ENCODE measurements around the gene DEK.
"Not testable (repeated sequence)": the region's sequence is repeated elsewhere in the genome, so short reads cannot be mapped to it uniquely, and the experiment has no call there.

DEK gene
- total RNA-seq = 151 to 357 (median 224) reads per million in 9 experiments

- peaks cover 33% of the 10 kb centered on the region for H3K36me3 Mint-ChIP-seq (ENCODE audit: insufficient read depth)
- DNase-seq (peak; percentile 73 to 75 (median 74)), ATAC-seq (replicated peaks) (peak; percentile 72)
- H3K27ac Mint-ChIP-seq = peak within 1 kb of the TSS; percentile 93 to 98
- no peaks in the 10 kb centered on the region for H3K9me3 Mint-ChIP-seq
- peak within 1 kb of the TSS; percentile 91 to 96 for H3K4me3 Mint-ChIP-seq
- no peaks in the 10 kb centered on the region for H3K27me3 Mint-ChIP-seq
- peaks cover 36 to 40% of the 10 kb centered on the region in 2 donors for H3K4me1 Mint-ChIP-seq (ENCODE audit: low read depth in 2 of 2)
Observed at GRCh38 chr6:18264219-18264922, at the start of gene DEK. TSS of gene DEK (minus strand) at chr6:18264530. CDS start at chr6:18263987, 543 bp downstream.

GRCh38 chr6:18312368-18312767 is 48.0 kb upstream of the DEK start:
- Mint-ChIP-seq H3K4me1 (ENCODE audit: low read depth in 2 of 2) (no peaks in the 10 kb centered on the region), H3K4me3 (no peak overlapping the region), H3K36me3 (ENCODE audit: insufficient read depth) (no peaks in the 10 kb centered on the region), H3K27ac (no peak overlapping the region), H3K27me3 (peaks cover 16 to 35% of the 10 kb centered on the region in 2 donors), H3K9me3 (no peaks in the 10 kb centered on the region)
- ATAC-seq (replicated peaks) = no peak
- no peak for DNase-seq

GRCh38 chr6:18310010-18310409 is 45.7 kb upstream of the DEK start:
- not testable (repeated sequence) for DNase-seq; H3K27ac Mint-ChIP-seq; H3K36me3 Mint-ChIP-seq (ENCODE audit: insufficient read depth); ATAC-seq (replicated peaks); H3K4me3 Mint-ChIP-seq; H3K9me3 Mint-ChIP-seq; H3K4me1 Mint-ChIP-seq (ENCODE audit: low read depth in 2 of 2)
- peaks cover 16 to 35% of the 10 kb centered on the region in 2 donors for H3K27me3 Mint-ChIP-seq

GRCh38 chr6:18309046-18309445 is 44.7 kb upstream of the DEK start:
- ATAC-seq (replicated peaks) = no peak
- no peak overlapping the region for H3K27ac Mint-ChIP-seq

GRCh38 chr6:18308070-18308735 is 43.9 kb upstream of the DEK start:
- no peak for ATAC-seq (replicated peaks)
- no peak overlapping the region for H3K27ac Mint-ChIP-seq
- DNase-seq = no peak
- H3K9me3 Mint-ChIP-seq = no peaks in the 10 kb centered on the region
- H3K4me3 Mint-ChIP-seq = no peak overlapping the region
- H3K27me3 Mint-ChIP-seq = peaks cover 12 to 28% of the 10 kb centered on the region in 2 donors
- no peaks in the 10 kb centered on the region for H3K36me3 Mint-ChIP-seq (ENCODE audit: insufficient read depth)
- H3K4me1 Mint-ChIP-seq (ENCODE audit: low read depth in 2 of 2) = no peaks in the 10 kb centered on the region

More at GRCh38 chr6:18309046-18309445, 44.7 kb upstream of the DEK start:
- no peak for DNase-seq
- Mint-ChIP-seq H3K4me1 (ENCODE audit: low read depth in 2 of 2) (no peaks in the 10 kb centered on the region), H3K27me3 (peaks cover 15 to 31% of the 10 kb centered on the region in 2 donors), H3K36me3 (ENCODE audit: insufficient read depth) (no peaks in the 10 kb centered on the region), H3K4me3 (no peak overlapping the region), H3K9me3 (no peaks in the 10 kb centered on the region)

GRCh38 chr6:18306977-18307376 is 42.6 kb upstream of the DEK start:
- no peaks in the 10 kb centered on the region for H3K4me1 Mint-ChIP-seq (ENCODE audit: low read depth in 2 of 2)
- H3K9me3 Mint-ChIP-seq = no peaks in the 10 kb centered on the region
- no peaks in the 10 kb centered on the region for H3K36me3 Mint-ChIP-seq (ENCODE audit: insufficient read depth)
- peaks cover 12 to 23% of the 10 kb centered on the region in 2 donors for H3K27me3 Mint-ChIP-seq
- DNase-seq (no peak), ATAC-seq (replicated peaks) (no peak)
- no peak overlapping the region for H3K4me3 Mint-ChIP-seq
- no peak overlapping the region for H3K27ac Mint-ChIP-seq

- Mint-ChIP-seq H3K9me3 (no peaks in the 10 kb centered on the region), H3K36me3 (ENCODE audit: insufficient read depth) (no peaks in the 10 kb centered on the region), H3K27me3 (no peaks in the 10 kb centered on the region), H3K27ac (no peak overlapping the region), H3K4me1 (ENCODE audit: low read depth in 2 of 2) (no peaks in the 10 kb centered on the region), H3K4me3 (no peak overlapping the region)
- DNase-seq (no peak), ATAC-seq (replicated peaks) (no peak)
Observed at GRCh38 chr6:18302561-18303439, 38.5 kb upstream of the DEK start.

- Mint-ChIP-seq H3K27ac (no peak overlapping the region), H3K27me3 (peaks cover 12 to 23% of the 10 kb centered on the region in 2 donors), H3K4me1 (ENCODE audit: low read depth in 2 of 2) (no peaks in the 10 kb centered on the region), H3K9me3 (no peaks in the 10 kb centered on the region), H3K36me3 (ENCODE audit: insufficient read depth) (no peaks in the 10 kb centered on the region), H3K4me3 (no peak overlapping the region)
- ATAC-seq (replicated peaks) (no peak), DNase-seq (no peak)
Observed at GRCh38 chr6:18293076-18293904, 29.0 kb upstream of the DEK start.

GRCh38 chr6:18289283-18289682 is 25.0 kb upstream of the DEK start:
- no peak for ATAC-seq (replicated peaks)
- Mint-ChIP-seq H3K27ac (no peak overlapping the region), H3K4me1 (ENCODE audit: low read depth in 2 of 2) (no peaks in the 10 kb centered on the region), H3K36me3 (ENCODE audit: insufficient read depth) (peaks cover 3% of the 10 kb centered on the region), H3K9me3 (no peaks in the 10 kb centered on the region), H3K4me3 (no peak overlapping the region), H3K27me3 (peaks cover 19 to 41% of the 10 kb centered on the region in 2 donors)
- no peak for DNase-seq

- DNase-seq (no peak), ATAC-seq (replicated peaks) (no peak)
- no peak overlapping the region for H3K27ac Mint-ChIP-seq
- no peak overlapping the region for H3K4me3 Mint-ChIP-seq
- peaks cover 3% of the 10 kb centered on the region for H3K36me3 Mint-ChIP-seq (ENCODE audit: insufficient read depth)
- H3K9me3 Mint-ChIP-seq = no peaks in the 10 kb centered on the region
- no peaks in the 10 kb centered on the region for H3K4me1 Mint-ChIP-seq (ENCODE audit: low read depth in 2 of 2)
- H3K27me3 Mint-ChIP-seq = peaks cover 38 to 56% of the 10 kb centered on the region in 2 donors
Observed at GRCh38 chr6:18284261-18284660, 19.9 kb upstream of the DEK start.

GRCh38 chr6:18281564-18281963 is 17.2 kb upstream of the DEK start:
- DNase-seq = no peak
- Mint-ChIP-seq H3K27ac (no peak overlapping the region), H3K27me3 (peaks cover 52 to 53% of the 10 kb centered on the region in 2 donors), H3K4me3 (no peak overlapping the region), H3K4me1 (ENCODE audit: low read depth in 2 of 2) (peaks cover 0 to 3% of the 10 kb centered on the region in 2 donors), H3K9me3 (no peaks in the 10 kb centered on the region), H3K36me3 (ENCODE audit: insufficient read depth) (peaks cover 3% of the 10 kb centered on the region)
- ATAC-seq (replicated peaks) = no peak

- H3K36me3 Mint-ChIP-seq (ENCODE audit: insufficient read depth) = peaks cover 3% of the 10 kb centered on the region
- no peak for DNase-seq
Observed at GRCh38 chr6:18280084-18280483, 15.8 kb upstream of the DEK start.

GRCh38 chr6:18279422-18279821 is 15.1 kb upstream of the DEK start:
- Mint-ChIP-seq H3K9me3 (no peaks in the 10 kb centered on the region), H3K27me3 (peaks cover 54 to 71% of the 10 kb centered on the region in 2 donors), H3K4me1 (ENCODE audit: low read depth in 2 of 2) (peaks cover 0 to 3% of the 10 kb centered on the region in 2 donors), H3K36me3 (ENCODE audit: insufficient read depth) (peaks cover 1% of the 10 kb centered on the region), H3K27ac (no peak overlapping the region), H3K4me3 (no peak overlapping the region)
- ATAC-seq (replicated peaks) (no peak), DNase-seq (no peak)

More at GRCh38 chr6:18280084-18280483, 15.8 kb upstream of the DEK start:
- no peak for ATAC-seq (replicated peaks)
- Mint-ChIP-seq H3K4me3 (no peak overlapping the region), H3K27ac (no peak overlapping the region), H3K4me1 (ENCODE audit: low read depth in 2 of 2) (peaks cover 0 to 3% of the 10 kb centered on the region in 2 donors), H3K9me3 (no peaks in the 10 kb centered on the region), H3K27me3 (peaks cover 56 to 66% of the 10 kb centered on the region in 2 donors)
